Parathyroid adenoma (tissue), 2 donors: ENCODE measurements around the gene LARP4B.

Experiments
- H2AFZ ChIP-seq: fragments of 300-600 bp; sonication (generic); one replicate; pipeline ENCODE4 v1.7.0; 2017; ENCODE audit warnings: antibody characterized with exemption, mild to moderate bottlenecking
- H3K27ac ChIP-seq: fragments of 300-600 bp; sonication (generic); one replicate; pipeline ENCODE4 v1.7.0; 2017
- H3K27me3 ChIP-seq: fragments of 300-600 bp; sonication (generic); one replicate; pipeline ENCODE4 v1.7.0; 2017; ENCODE audit warnings: low read length; ENCODE audit not compliant: control insufficient read depth, insufficient read depth
- H3K36me3 ChIP-seq: fragments of 300-600 bp; sonication (generic); one replicate; pipeline ENCODE4 v1.7.0; 2017; ENCODE audit warnings: low read length; ENCODE audit not compliant: control insufficient read depth, insufficient read depth
- H3K4me1 ChIP-seq: fragments of 300-600 bp; sonication (generic); one replicate; pipeline ENCODE4 v1.7.0; 2017; ENCODE audit warnings: control low read depth
- H3K4me2 ChIP-seq: fragments of 300-600 bp; sonication (generic); one replicate; pipeline ENCODE4 v1.7.0; 2017; ENCODE audit warnings: low read length
- H3K4me3 ChIP-seq: fragments of 300-600 bp; sonication (generic); one replicate; pipeline ENCODE4 v1.7.0; 2017; ENCODE audit warnings: low read depth, low read length
- H3K79me2 ChIP-seq: fragments of 300-600 bp; sonication (generic); one replicate; pipeline ENCODE4 v1.7.0; 2017; ENCODE audit warnings: control low read depth
- H3K9ac ChIP-seq: fragments of 300-600 bp; sonication (generic); one replicate; pipeline ENCODE4 v1.7.0; 2017; ENCODE audit warnings: mild to moderate bottlenecking
- H3K9me3 ChIP-seq: fragments of 300-600 bp; sonication (generic); one replicate; pipeline ENCODE4 v1.7.0; 2017; ENCODE audit warnings: low read length; ENCODE audit not compliant: control insufficient read depth
- CTCF ChIP-seq: fragments of 300-600 bp; sonication (generic); IDR thresholded peaks from one replicate; pipeline ENCODE4 v1.7.0; 2017; ENCODE audit warnings: antibody characterized with exemption, mild to moderate bottlenecking
- donor health status: primary hyperparathyroidism.

Gene LARP4B

GRCh38 chr10:804787-805619, 126.5 kb downstream of the LARP4B start:
- TF ChIP-seq CTCF = no peak
- Histone ChIP-seq H3K36me3 (no peaks in the 10 kb centered on the region), H3K4me3 (no peak overlapping the region), H3K4me1 (no peaks in the 10 kb centered on the region), H3K79me2 (no peaks in the 10 kb centered on the region), H2AFZ (no peak overlapping the region), H3K27me3 (no peaks in the 10 kb centered on the region), H3K4me2 (no peak overlapping the region), H3K9me3 (no peaks in the 10 kb centered on the region), H3K27ac (no peak overlapping the region), H3K9ac (no peak overlapping the region)

GRCh38 chr10:804191-804781, 127.2 kb downstream of the LARP4B start:
- Histone ChIP-seq H3K27me3 (no peaks in the 10 kb centered on the region), H3K79me2 (no peaks in the 10 kb centered on the region), H3K4me3 (no peak overlapping the region), H3K9me3 (no peaks in the 10 kb centered on the region), H3K4me1 (no peaks in the 10 kb centered on the region), H2AFZ (no peak overlapping the region), H3K9ac (no peak overlapping the region), H3K4me2 (no peak overlapping the region), H3K36me3 (no peaks in the 10 kb centered on the region), H3K27ac (no peak overlapping the region)
- TF ChIP-seq CTCF = no peak

- H3K9me3 ChIP-seq = no peaks in the 10 kb centered on the region
- no peak overlapping the region for H3K4me3 ChIP-seq
- no peak overlapping the region for H3K27ac ChIP-seq
- H3K36me3 ChIP-seq = no peaks in the 10 kb centered on the region
- H2AFZ ChIP-seq = no peak overlapping the region
- no peaks in the 10 kb centered on the region for H3K27me3 ChIP-seq
- H3K4me1 ChIP-seq = no peaks in the 10 kb centered on the region
- TF ChIP-seq CTCF = no peak
- no peaks in the 10 kb centered on the region for H3K79me2 ChIP-seq
- no peak overlapping the region for H3K9ac ChIP-seq
- no peak overlapping the region for H3K4me2 ChIP-seq
Observed at GRCh38 chr10:803041-803741, 128.3 kb downstream of the LARP4B start.

- TF ChIP-seq CTCF = no peak
- H3K79me2 ChIP-seq = no peaks in the 10 kb centered on the region
- no peak overlapping the region for H3K27ac ChIP-seq
- no peak overlapping the region for H3K4me3 ChIP-seq
- no peaks in the 10 kb centered on the region for H3K27me3 ChIP-seq
- no peak overlapping the region for H3K4me2 ChIP-seq
- no peaks in the 10 kb centered on the region for H3K4me1 ChIP-seq
- no peak overlapping the region for H2AFZ ChIP-seq
- no peak overlapping the region for H3K9ac ChIP-seq
- no peaks in the 10 kb centered on the region for H3K9me3 ChIP-seq
- no peaks in the 10 kb centered on the region for H3K36me3 ChIP-seq
Observed at GRCh38 chr10:802506-802905, 129.0 kb downstream of the LARP4B start.
